SK-N-SH (cell line): ENCODE data around the gene KRT84. TPM values are rescaled to one million over a fixed set of nuclear protein-coding genes. Genes with fewer than 3 reads are reported as not detected.

Experiments
- CTCF ChIA-PET: fragments of 300-600, 350-600 bp; formaldehyde crosslinking; extraction: SDS; loops from one replicate; lab custom pipeline; 2021; lab: Yijun Ruan, JAX
- POLR2A ChIA-PET: fragments of 350-600 bp; sonication (Branson Sonifier 250); formaldehyde crosslinking; extraction: SDS; loops from one replicate; lab custom pipeline; 2020; ENCODE audit warnings: antibody characterized with exemption, inconsistent platforms; lab: Yijun Ruan, JAX
- DNase-seq: peaks from one replicate; pipeline ENCODE4 v3.0.0; 2012
- H2AFZ ChIP-seq: fragments of 200-600 bp; sonication (generic); 2 replicates; pipeline ENCODE4 v1.8.1; 2016; ENCODE audit warnings: antibody characterized with exemption, mild to moderate bottlenecking, low read depth
- H3F3A ChIP-seq: fragments of 200-600 bp; sonication (generic); replicated peaks from 2 replicates; pipeline ENCODE3; 2016; ENCODE audit warnings: antibody characterized with exemption, mild to moderate bottlenecking; ENCODE audit not compliant: insufficient read depth
- H3K27ac ChIP-seq, 2 experiments: fragments of 200-500 bp in 1 of 2; fragments of 200-600 bp in 1 of 2; sonication (Bioruptor generic) in 1 of 2; sonication (generic), shearing (Covaris generic) in 1 of 2; 2 replicates each; pipeline versions ENCODE4 v1.5.1 to v1.6.1; 2014 to 2016; ENCODE audit warnings: low read depth in 2 of 2, inconsistent platforms in 1 of 2, low read length in 1 of 2, mild to moderate bottlenecking in 1 of 2, mixed read lengths in 1 of 2
- H3K27me3 ChIP-seq: fragments of 200-600 bp; sonication (generic), shearing (Covaris generic); 2 replicates; pipeline ENCODE4 v1.6.1; 2016; ENCODE audit warnings: mixed run types; ENCODE audit not compliant: insufficient read depth
- H3K36me3 ChIP-seq, 2 experiments: fragments of 200-500 bp in 1 of 2; fragments of 200-600 bp in 1 of 2; sonication (Bioruptor generic) in 1 of 2; sonication (generic) in 1 of 2; replicated peaks in 1 of 2; 2 replicates each; pipeline versions ENCODE3 to v1.5.1; 2014 to 2016; ENCODE audit warnings: low read length in 1 of 2, mild to moderate bottlenecking in 1 of 2; ENCODE audit not compliant: insufficient read depth in 2 of 2, control insufficient read depth in 1 of 2
- H3K4me1 ChIP-seq, 2 experiments: fragments of 200-500 bp in 1 of 2; fragments of 200-600 bp in 1 of 2; sonication (Bioruptor generic) in 1 of 2; sonication (generic), shearing (Covaris generic) in 1 of 2; 2 replicates each; pipeline versions ENCODE4 v1.5.1 to v1.6.1; 2014 to 2016; ENCODE audit warnings: low read depth in 1 of 2, low read length in 1 of 2, mixed run types in 1 of 2; ENCODE audit not compliant: insufficient read depth in 2 of 2, control insufficient read depth in 1 of 2
- H3K4me2 ChIP-seq: fragments of 200-600 bp; sonication (generic), shearing (Covaris generic); 2 replicates; pipeline ENCODE4 v1.6.1; 2017; ENCODE audit warnings: mixed run types
- H3K4me3 ChIP-seq, 2 experiments: fragments of 200-500 bp in 1 of 2; fragments of 200-600 bp in 1 of 2; sonication (Bioruptor generic) in 1 of 2; sonication (generic), shearing (Covaris generic) in 1 of 2; 2 replicates each; pipeline versions ENCODE4 v1.5.1 to v1.8.1; 2014 to 2016; ENCODE audit warnings: low read depth in 2 of 2, inconsistent platforms in 1 of 2, low read length in 1 of 2, mild to moderate bottlenecking in 1 of 2, mixed read lengths in 1 of 2, moderate library complexity in 1 of 2
- H3K79me2 ChIP-seq: fragments of 200-600 bp; sonication (generic); 2 replicates; pipeline ENCODE4 v1.8.1; 2017; ENCODE audit warnings: mild to moderate bottlenecking; ENCODE audit not compliant: insufficient read depth
- H3K9ac ChIP-seq: fragments of 200-600 bp; sonication (generic); 2 replicates; pipeline ENCODE4 v1.6.1; 2017; ENCODE audit warnings: mixed run types
- H3K9me2 ChIP-seq: fragments of 200-600 bp; sonication (generic); 2 replicates; pipeline ENCODE4 v1.6.1; 2017; ENCODE audit warnings: mixed run types
- H3K9me3 ChIP-seq: fragments of 200-600 bp; sonication (generic); 2 replicates; pipeline ENCODE4 v1.6.1; 2017; ENCODE audit warnings: mixed run types, mild to moderate bottlenecking, moderate library complexity
- H4K20me1 ChIP-seq: fragments of 200-600 bp; sonication (generic); 2 replicates; pipeline ENCODE4 v1.6.1; 2017; ENCODE audit warnings: mild to moderate bottlenecking, mixed run types; ENCODE audit not compliant: insufficient read depth
- CHD2 ChIP-seq: fragments of 150-350 bp; IDR thresholded peaks from 2 replicates; pipeline ENCODE4 v1.6.1; 2018; ENCODE audit warnings: low read length; ENCODE audit not compliant: partially characterized antibody
- ELF1 ChIP-seq: IDR thresholded peaks from 2 replicates; pipeline ENCODE4 v1.4.0; 2012
- EP300 ChIP-seq, 2 experiments: IDR thresholded peaks; 2 replicates each; pipeline versions ENCODE4 v1.4.0 to v1.6.1; 2012; ENCODE audit warnings: borderline replicate concordance in 1 of 2, low read depth in 1 of 2, low read length in 1 of 2
- EZH2phosphoT487 ChIP-seq: fragments of 200-600 bp; sonication (generic); IDR thresholded peaks from 2 replicates; pipeline ENCODE4 v1.6.1; 2017; ENCODE audit warnings: low read depth, mixed run types, mild to moderate bottlenecking, antibody characterized with exemption, moderate library complexity, borderline replicate concordance
- FOSL2 ChIP-seq: IDR thresholded peaks from 2 replicates; pipeline ENCODE4 v1.4.0; 2012; ENCODE audit warnings: low read depth, mild to moderate bottlenecking, moderate library complexity, borderline replicate concordance
- FOXJ3 ChIP-seq: sonication (generic); formaldehyde crosslinking; IDR thresholded peaks from 2 replicates; pipeline ENCODE4 v1.5.1; 2020; ENCODE audit warnings: mild to moderate bottlenecking, missing genetic modification reagents
- GATA2 ChIP-seq: sonication (generic); formaldehyde crosslinking; IDR thresholded peaks from 2 replicates; pipeline ENCODE4 v1.5.0; 2020; ENCODE audit warnings: mild to moderate bottlenecking, missing genetic modification reagents
- NRF1 ChIP-seq: IDR thresholded peaks from 2 replicates; pipeline ENCODE4 v1.6.1; 2012; ENCODE audit warnings: low read depth, mild to moderate bottlenecking, low read length
- RAD21 ChIP-seq: IDR thresholded peaks from 2 replicates; pipeline ENCODE4 v1.6.1; 2012; ENCODE audit warnings: mild to moderate bottlenecking, low read length
- RCOR1 ChIP-seq: fragments of 150-350 bp; IDR thresholded peaks from 2 replicates; pipeline ENCODE4 v1.6.1; 2017; ENCODE audit warnings: antibody characterized with exemption, low read length
- RXRA ChIP-seq: IDR thresholded peaks from 2 replicates; pipeline ENCODE4 v1.4.0; 2012; ENCODE audit warnings: low read depth, mild to moderate bottlenecking, borderline replicate concordance
- SMC3 ChIP-seq: IDR thresholded peaks from 2 replicates; pipeline ENCODE4 v1.6.1; 2012; ENCODE audit warnings: low read depth, low read length, improper control_type of control experiment
- USF2 ChIP-seq: fragments of 150-350 bp; IDR thresholded peaks from 2 replicates; pipeline ENCODE4 v1.6.1; 2017; ENCODE audit warnings: antibody characterized with exemption, low read length, low read depth, borderline replicate concordance
- WGBS: methylation state at CpG from one replicate; pipeline ENCODE4 v1.1.6; 2017; ENCODE audit warnings: low lambda C conversion rate; 5-methylcytosine and 5-hydroxymethylcytosine counted together
- polyA plus RNA-seq, 3 experiments: library from polyadenylated mRNA; depleted of rRNA; stranded (reverse); fragments of >200 nt; gene quantifications; 2 replicates each; pipeline ENCODE4 v1.2.3, GENCODE V29; 2012
- TF ChIP-seq, protein P1 (sequence below): IDR thresholded peaks from 2 replicates; pipeline ENCODE4; 2012
- TF ChIP-seq, protein P2 (sequence below): IDR thresholded peaks from 2 replicates; pipeline ENCODE4 v1.6.1; 2012; ENCODE audit warnings: mild to moderate bottlenecking, low read depth, low read length, moderate library complexity
- TF ChIP-seq, protein P3 (sequence below): IDR thresholded peaks from 2 replicates; pipeline ENCODE4 v1.4.0; 2012; ENCODE audit warnings: low read depth, borderline replicate concordance
- TF ChIP-seq, protein P4 (sequence below): fragments of 200-600 bp; sonication (generic); IDR thresholded peaks from 2 replicates; pipeline ENCODE4 v1.6.1; 2017; ENCODE audit warnings: antibody characterized with exemption, mild to moderate bottlenecking, moderate library complexity
- TF ChIP-seq, protein P5 (sequence below): fragments of 150-350 bp; IDR thresholded peaks from 2 replicates; pipeline ENCODE4 v1.6.1; 2016; ENCODE audit warnings: mild to moderate bottlenecking, low read depth, low read length

Gene KRT84
- polyA plus RNA-seq, 1 of the 3 experiments (the other 2 are of a cell fraction), result not detected

DNA sequence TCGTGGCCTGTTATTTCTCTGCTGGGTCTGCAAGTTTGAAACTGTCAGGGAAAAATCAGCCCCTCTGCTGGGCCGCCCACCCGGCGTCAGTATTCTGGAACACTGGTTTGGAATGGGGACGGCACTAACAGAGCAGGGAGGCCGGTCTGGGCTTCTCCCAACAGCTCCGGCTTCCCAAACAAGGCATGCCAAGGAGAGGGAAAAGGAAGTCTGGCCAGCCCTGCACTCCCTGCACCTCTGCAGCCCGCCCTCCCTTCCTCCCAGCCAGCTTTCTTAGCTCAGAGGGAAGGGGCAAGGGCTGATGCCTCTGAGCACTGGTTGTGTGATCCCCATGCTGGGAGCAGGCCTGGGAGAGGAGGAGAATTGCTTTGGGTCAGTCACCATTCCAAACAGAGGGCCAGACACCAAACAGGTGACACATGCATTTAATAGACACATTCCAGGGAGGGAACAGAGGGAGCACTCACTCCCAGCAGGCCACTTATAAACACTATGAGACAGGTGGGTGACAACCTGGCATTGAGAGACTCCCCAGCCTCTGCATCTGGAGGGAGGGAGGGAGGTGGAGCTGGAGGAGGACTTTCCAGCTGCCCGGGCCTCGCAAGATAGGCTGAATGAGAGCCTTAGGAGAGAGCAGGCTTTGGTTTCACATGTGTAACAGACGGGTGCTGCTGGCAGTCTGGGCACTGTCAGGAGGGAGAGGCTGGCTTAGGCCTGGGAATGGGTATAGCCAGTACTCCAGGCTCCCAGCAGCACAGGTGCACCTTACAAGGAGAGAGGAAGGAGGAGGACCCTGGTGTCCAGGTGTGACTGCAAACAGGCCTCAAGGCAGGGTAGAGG is 38.4 kb upstream of the KRT84 start:
- no peaks in the 10 kb centered on the region for H3F3A ChIP-seq
- H3K9me2 ChIP-seq, result no peaks in the 10 kb centered on the region
- no peaks in the 10 kb centered on the region for H4K20me1 ChIP-seq
- 39% methylated on average over 7 of the region's 11 CpGs for WGBS
- ChIA-PET POLR2A (no interaction called here), CTCF (interaction anchor here (1.5 kb wide), 1 partner anchor 29 kb away, joined by 5 read pairs; no protein-coding TSS in a partner anchor)
- no peaks in the 10 kb centered on the region for H3K9me3 ChIP-seq
- no peaks in the 10 kb centered on the region for H3K79me2 ChIP-seq
- peaks cover 37% of the 10 kb centered on the region; the same call in 1 of the 2 replicates for H3K27me3 ChIP-seq
- H3K27ac ChIP-seq, result no peak overlapping the region
- no peak overlapping the region for H3K4me2 ChIP-seq
- no peaks in the 10 kb centered on the region for H3K36me3 ChIP-seq
- H3K9ac ChIP-seq, result no peak overlapping the region
- no peak overlapping the region for H3K4me3 ChIP-seq
- DNase-seq, result no peak
- no peak for TF ChIP-seq RCOR1
- TF ChIP-seq NRF1, result no peak
- TF ChIP-seq CHD2, result no peak
- TF ChIP-seq, protein P1, sequence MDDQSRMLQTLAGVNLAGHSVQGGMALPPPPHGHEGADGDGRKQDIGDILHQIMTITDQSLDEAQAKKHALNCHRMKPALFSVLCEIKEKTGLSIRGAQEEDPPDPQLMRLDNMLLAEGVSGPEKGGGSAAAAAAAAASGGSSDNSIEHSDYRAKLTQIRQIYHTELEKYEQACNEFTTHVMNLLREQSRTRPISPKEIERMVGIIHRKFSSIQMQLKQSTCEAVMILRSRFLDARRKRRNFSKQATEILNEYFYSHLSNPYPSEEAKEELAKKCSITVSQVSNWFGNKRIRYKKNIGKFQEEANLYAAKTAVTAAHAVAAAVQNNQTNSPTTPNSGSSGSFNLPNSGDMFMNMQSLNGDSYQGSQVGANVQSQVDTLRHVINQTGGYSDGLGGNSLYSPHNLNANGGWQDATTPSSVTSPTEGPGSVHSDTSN, result no peak
- TF ChIP-seq, protein P2, sequence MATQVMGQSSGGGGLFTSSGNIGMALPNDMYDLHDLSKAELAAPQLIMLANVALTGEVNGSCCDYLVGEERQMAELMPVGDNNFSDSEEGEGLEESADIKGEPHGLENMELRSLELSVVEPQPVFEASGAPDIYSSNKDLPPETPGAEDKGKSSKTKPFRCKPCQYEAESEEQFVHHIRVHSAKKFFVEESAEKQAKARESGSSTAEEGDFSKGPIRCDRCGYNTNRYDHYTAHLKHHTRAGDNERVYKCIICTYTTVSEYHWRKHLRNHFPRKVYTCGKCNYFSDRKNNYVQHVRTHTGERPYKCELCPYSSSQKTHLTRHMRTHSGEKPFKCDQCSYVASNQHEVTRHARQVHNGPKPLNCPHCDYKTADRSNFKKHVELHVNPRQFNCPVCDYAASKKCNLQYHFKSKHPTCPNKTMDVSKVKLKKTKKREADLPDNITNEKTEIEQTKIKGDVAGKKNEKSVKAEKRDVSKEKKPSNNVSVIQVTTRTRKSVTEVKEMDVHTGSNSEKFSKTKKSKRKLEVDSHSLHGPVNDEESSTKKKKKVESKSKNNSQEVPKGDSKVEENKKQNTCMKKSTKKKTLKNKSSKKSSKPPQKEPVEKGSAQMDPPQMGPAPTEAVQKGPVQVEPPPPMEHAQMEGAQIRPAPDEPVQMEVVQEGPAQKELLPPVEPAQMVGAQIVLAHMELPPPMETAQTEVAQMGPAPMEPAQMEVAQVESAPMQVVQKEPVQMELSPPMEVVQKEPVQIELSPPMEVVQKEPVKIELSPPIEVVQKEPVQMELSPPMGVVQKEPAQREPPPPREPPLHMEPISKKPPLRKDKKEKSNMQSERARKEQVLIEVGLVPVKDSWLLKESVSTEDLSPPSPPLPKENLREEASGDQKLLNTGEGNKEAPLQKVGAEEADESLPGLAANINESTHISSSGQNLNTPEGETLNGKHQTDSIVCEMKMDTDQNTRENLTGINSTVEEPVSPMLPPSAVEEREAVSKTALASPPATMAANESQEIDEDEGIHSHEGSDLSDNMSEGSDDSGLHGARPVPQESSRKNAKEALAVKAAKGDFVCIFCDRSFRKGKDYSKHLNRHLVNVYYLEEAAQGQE, result no peak
- TF ChIP-seq, protein P3, sequence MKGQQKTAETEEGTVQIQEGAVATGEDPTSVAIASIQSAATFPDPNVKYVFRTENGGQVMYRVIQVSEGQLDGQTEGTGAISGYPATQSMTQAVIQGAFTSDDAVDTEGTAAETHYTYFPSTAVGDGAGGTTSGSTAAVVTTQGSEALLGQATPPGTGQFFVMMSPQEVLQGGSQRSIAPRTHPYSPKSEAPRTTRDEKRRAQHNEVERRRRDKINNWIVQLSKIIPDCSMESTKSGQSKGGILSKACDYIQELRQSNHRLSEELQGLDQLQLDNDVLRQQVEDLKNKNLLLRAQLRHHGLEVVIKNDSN, result no peak
- TF ChIP-seq, protein P4, sequence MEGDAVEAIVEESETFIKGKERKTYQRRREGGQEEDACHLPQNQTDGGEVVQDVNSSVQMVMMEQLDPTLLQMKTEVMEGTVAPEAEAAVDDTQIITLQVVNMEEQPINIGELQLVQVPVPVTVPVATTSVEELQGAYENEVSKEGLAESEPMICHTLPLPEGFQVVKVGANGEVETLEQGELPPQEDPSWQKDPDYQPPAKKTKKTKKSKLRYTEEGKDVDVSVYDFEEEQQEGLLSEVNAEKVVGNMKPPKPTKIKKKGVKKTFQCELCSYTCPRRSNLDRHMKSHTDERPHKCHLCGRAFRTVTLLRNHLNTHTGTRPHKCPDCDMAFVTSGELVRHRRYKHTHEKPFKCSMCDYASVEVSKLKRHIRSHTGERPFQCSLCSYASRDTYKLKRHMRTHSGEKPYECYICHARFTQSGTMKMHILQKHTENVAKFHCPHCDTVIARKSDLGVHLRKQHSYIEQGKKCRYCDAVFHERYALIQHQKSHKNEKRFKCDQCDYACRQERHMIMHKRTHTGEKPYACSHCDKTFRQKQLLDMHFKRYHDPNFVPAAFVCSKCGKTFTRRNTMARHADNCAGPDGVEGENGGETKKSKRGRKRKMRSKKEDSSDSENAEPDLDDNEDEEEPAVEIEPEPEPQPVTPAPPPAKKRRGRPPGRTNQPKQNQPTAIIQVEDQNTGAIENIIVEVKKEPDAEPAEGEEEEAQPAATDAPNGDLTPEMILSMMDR, result no peak
- TF ChIP-seq EZH2phosphoT487, result no peak
- TF ChIP-seq USF2, result no peak
- TF ChIP-seq SMC3, result no peak
- no peak for TF ChIP-seq RAD21
- no peak for TF ChIP-seq FOXJ3 (CRISPR knock-in tag)
- TF ChIP-seq ELF1, result no peak
- TF ChIP-seq, protein P5, sequence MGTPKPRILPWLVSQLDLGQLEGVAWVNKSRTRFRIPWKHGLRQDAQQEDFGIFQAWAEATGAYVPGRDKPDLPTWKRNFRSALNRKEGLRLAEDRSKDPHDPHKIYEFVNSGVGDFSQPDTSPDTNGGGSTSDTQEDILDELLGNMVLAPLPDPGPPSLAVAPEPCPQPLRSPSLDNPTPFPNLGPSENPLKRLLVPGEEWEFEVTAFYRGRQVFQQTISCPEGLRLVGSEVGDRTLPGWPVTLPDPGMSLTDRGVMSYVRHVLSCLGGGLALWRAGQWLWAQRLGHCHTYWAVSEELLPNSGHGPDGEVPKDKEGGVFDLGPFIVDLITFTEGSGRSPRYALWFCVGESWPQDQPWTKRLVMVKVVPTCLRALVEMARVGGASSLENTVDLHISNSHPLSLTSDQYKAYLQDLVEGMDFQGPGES, result no peak
- no peak for TF ChIP-seq FOSL2
- TF ChIP-seq RXRA, result no peak
- no peak for TF ChIP-seq EP300 (IDR thresholded peaks at IDR 0.05; ENCODE audit: borderline replicate concordance in 1 of 2, low read depth in 1 of 2, low read length in 1 of 2)
- TF ChIP-seq GATA2 (CRISPR knock-in tag), result no peak
- no peaks in the 10 kb centered on the region for H3K4me1 ChIP-seq
- H2AFZ ChIP-seq, result no peak overlapping the region
